HFFc6 (cell line): Measurements from ENCODE around the gene ATP2B1. TPM values are rescaled to one million over a fixed set of nuclear protein-coding genes. Genes with fewer than 3 reads are reported as not detected.

Source experiments
- DNase-seq: peaks from one replicate; pipeline ENCODE4 v3.0.0-alpha.2; 2018
- H3K27ac Mint-ChIP-seq: 2 replicates; pipeline ENCODE4 v1.8.0; 2020; ENCODE audit warnings: mild to moderate bottlenecking, mixed read lengths
- H3K27me3 Mint-ChIP-seq: 2 replicates; pipeline ENCODE4 v1.8.0; 2021; ENCODE audit warnings: mild to moderate bottlenecking, moderate library complexity, mixed read lengths; ENCODE audit not compliant: insufficient read depth
- H3K36me3 Mint-ChIP-seq: 2 replicates; pipeline ENCODE4 v1.8.0; 2021; ENCODE audit warnings: low read depth, mixed read lengths
- H3K4me1 Mint-ChIP-seq: 2 replicates; pipeline ENCODE4 v1.8.0; 2020; ENCODE audit warnings: low read depth, mixed read lengths
- H3K4me3 Mint-ChIP-seq: 2 replicates; pipeline ENCODE4 v1.8.0; 2020; ENCODE audit warnings: mild to moderate bottlenecking, moderate library complexity, mixed read lengths
- H3K9me3 Mint-ChIP-seq: 2 replicates; pipeline ENCODE4 v1.8.0; 2020; ENCODE audit warnings: mild to moderate bottlenecking, mixed read lengths
- total RNA-seq, 6 experiments: library from RNA; stranded (reverse); fragmentation: NEBNext Ultra II Directional; extraction: Animal tissue kit (Norgen Biotek cat#: 25700); gene quantifications; 2 replicates in 1 of 6; 3 replicates in 5 of 6; pipeline ENCODE4 v1.2.3, GENCODE V29; 2021
- TF ChIP-seq, protein P1 (sequence below): fragments of 200-600 bp; sonication (generic); IDR thresholded peaks from 2 replicates; pipeline ENCODE4 v1.5.0; 2021; ENCODE audit warnings: antibody characterized with exemption, mild to moderate bottlenecking

Gene ATP2B1
- total RNA-seq, 6 experiments from 2014 or later = 45.3 to 67.6 (median 53.4) TPM

DNA sequence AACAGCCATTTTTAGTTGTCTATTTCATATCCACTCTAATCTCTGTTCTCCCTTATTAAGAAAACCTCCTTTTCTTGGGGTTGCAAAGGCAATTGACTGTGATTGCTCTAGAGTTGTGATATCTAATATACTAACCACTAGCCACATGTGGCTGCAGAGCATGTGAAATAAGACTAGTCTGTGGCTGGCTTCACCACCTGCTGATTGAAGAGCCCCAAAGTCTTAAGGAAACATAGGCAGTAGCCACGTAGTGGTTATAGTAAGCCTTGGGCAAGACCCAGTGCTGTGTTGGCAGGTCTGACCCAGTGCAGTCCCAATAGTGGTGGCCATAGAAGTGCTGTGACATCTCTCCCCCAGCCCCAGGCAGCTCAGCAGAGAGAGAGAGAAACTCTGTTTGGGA lies 28.4 kb upstream of the ATP2B1 start:
- peaks cover 56% of the 10 kb centered on the region for H3K36me3 Mint-ChIP-seq
- H3K4me3 Mint-ChIP-seq = no peak overlapping the region
- H3K4me1 Mint-ChIP-seq = peaks cover 47% of the 10 kb centered on the region
- H3K9me3 Mint-ChIP-seq = peaks cover 58% of the 10 kb centered on the region
- TF ChIP-seq, protein P1, sequence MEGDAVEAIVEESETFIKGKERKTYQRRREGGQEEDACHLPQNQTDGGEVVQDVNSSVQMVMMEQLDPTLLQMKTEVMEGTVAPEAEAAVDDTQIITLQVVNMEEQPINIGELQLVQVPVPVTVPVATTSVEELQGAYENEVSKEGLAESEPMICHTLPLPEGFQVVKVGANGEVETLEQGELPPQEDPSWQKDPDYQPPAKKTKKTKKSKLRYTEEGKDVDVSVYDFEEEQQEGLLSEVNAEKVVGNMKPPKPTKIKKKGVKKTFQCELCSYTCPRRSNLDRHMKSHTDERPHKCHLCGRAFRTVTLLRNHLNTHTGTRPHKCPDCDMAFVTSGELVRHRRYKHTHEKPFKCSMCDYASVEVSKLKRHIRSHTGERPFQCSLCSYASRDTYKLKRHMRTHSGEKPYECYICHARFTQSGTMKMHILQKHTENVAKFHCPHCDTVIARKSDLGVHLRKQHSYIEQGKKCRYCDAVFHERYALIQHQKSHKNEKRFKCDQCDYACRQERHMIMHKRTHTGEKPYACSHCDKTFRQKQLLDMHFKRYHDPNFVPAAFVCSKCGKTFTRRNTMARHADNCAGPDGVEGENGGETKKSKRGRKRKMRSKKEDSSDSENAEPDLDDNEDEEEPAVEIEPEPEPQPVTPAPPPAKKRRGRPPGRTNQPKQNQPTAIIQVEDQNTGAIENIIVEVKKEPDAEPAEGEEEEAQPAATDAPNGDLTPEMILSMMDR = no peak
- H3K27ac Mint-ChIP-seq = no peak overlapping the region
- no peaks in the 10 kb centered on the region for H3K27me3 Mint-ChIP-seq
- DNase-seq = no peak

DNA sequence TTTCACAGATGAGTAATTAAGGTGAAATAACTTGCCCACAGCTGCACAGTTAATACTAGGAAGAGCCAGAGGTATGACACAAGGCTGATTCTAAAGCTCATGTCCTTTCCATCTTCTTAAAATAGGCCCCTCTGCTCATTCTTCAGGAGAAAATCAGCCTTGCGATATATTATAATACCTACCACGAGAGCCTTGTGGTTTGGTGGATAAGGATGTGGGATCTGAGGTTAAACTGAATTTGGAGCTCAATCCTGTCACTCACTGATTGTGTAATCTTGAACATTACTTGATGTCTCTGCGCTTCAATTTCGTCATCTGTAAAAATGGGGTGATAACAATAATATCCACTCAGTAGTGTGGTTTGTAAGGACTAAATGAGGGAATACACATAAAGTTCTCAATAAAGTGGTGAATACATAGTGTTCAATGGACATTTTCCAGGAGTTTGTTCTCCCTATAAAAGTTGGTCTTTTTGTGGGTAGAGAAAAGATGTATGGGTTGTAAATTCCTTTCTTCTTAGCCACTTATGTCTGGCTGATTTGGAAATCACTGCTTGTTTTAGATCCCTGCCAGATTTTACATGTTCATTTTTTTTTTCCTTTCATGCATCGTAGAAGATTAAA lies 25.1 kb upstream of the ATP2B1 start:
- Mint-ChIP-seq H3K4me1 (peaks cover 68% of the 10 kb centered on the region), H3K27ac (peak overlapping the region; percentile 86), H3K9me3 (peaks cover 32% of the 10 kb centered on the region), H3K4me3 (peak overlapping the region; percentile 39), H3K36me3 (peaks cover 26% of the 10 kb centered on the region), H3K27me3 (no peaks in the 10 kb centered on the region)
- DNase-seq = peak; percentile 88
- TF ChIP-seq, protein P1 = no peak

DNA sequence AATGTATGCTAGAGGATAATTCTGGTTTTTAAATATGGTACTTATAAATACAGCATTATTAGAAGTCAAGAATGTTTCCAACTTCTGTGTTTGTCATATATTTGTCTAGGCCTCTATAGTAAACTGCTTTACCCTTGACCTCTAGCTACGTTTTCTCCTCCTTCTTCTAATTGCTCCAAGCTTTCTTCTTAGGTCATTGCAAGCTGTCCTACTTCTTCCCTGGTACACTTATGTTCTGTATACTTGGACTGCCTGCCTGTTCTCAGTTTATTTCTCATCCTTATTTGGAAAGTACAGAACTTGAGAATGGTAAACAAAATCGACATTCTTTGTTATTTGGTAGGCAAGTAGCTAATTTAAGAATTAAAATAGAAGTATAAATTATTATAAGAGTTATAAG lies 23.9 kb upstream of the ATP2B1 start:
- peak overlapping the region; percentile 95 for H3K27ac Mint-ChIP-seq
- peaks cover 31% of the 10 kb centered on the region for H3K9me3 Mint-ChIP-seq
- peak overlapping the region; percentile 25 for H3K4me3 Mint-ChIP-seq
- no peak for DNase-seq
- TF ChIP-seq, protein P1 = no peak
- peaks cover 24% of the 10 kb centered on the region for H3K36me3 Mint-ChIP-seq
- no peaks in the 10 kb centered on the region for H3K27me3 Mint-ChIP-seq
- H3K4me1 Mint-ChIP-seq = peaks cover 64% of the 10 kb centered on the region

DNA sequence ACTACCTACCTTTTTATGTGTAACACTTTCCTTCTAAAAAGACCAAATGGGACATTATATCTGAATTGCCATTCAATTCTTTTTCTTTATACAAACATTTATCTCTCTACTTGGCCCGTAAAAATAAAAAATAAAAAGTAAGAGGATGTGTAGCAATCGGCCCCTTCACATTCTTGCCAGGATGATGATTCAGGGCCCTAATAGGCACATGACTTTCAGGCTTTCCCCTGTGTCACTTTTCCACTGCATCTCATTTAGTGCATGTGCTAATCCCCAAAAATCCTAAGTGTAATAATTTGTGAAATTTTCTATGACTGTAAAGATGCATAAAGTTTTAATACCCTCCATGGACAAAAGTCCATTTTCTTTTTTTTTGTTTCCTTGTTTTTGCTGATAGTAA lies 23.0 kb upstream of the ATP2B1 start:
- peak; percentile 69 for DNase-seq
- no peaks in the 10 kb centered on the region for H3K27me3 Mint-ChIP-seq
- H3K9me3 Mint-ChIP-seq = peaks cover 28% of the 10 kb centered on the region
- H3K27ac Mint-ChIP-seq = peak overlapping the region; percentile 95
- H3K4me3 Mint-ChIP-seq = peak overlapping the region; percentile 71
- peaks cover 22% of the 10 kb centered on the region for H3K36me3 Mint-ChIP-seq
- peaks cover 63% of the 10 kb centered on the region for H3K4me1 Mint-ChIP-seq
- TF ChIP-seq, protein P1 = no peak

DNA sequence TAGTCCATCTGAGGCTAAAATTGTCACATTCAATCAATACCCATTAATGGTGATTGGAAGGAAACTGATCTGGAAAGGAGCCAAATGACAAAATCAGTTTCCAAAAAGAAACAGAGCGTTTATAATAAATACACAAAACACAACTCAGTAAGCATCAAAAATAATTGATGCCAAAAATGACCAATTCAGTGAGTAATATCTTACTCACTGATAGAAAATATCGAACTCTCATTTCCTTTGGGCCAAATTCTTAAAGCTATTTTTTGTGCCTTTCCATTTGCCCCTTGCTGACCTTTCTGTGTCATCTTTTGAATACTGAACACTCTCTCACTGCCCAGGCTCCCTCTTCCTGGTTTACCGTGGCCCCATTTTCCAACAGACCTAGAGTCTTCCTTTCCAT lies 22.5 kb upstream of the ATP2B1 start:
- H3K27me3 Mint-ChIP-seq = no peaks in the 10 kb centered on the region
- H3K27ac Mint-ChIP-seq = peak overlapping the region; percentile 95
- TF ChIP-seq, protein P1 = no peak

More for the DNA sequence above, 22.5 kb upstream of the ATP2B1 start:
- H3K9me3 Mint-ChIP-seq = peaks cover 26% of the 10 kb centered on the region
- H3K36me3 Mint-ChIP-seq = peaks cover 20% of the 10 kb centered on the region
- peaks cover 62% of the 10 kb centered on the region for H3K4me1 Mint-ChIP-seq
- H3K4me3 Mint-ChIP-seq = peak overlapping the region; percentile 71
- DNase-seq = peak; percentile 21
